ENCODE measurements around the gene VSX1.

The VSX1 gene

DNA sequence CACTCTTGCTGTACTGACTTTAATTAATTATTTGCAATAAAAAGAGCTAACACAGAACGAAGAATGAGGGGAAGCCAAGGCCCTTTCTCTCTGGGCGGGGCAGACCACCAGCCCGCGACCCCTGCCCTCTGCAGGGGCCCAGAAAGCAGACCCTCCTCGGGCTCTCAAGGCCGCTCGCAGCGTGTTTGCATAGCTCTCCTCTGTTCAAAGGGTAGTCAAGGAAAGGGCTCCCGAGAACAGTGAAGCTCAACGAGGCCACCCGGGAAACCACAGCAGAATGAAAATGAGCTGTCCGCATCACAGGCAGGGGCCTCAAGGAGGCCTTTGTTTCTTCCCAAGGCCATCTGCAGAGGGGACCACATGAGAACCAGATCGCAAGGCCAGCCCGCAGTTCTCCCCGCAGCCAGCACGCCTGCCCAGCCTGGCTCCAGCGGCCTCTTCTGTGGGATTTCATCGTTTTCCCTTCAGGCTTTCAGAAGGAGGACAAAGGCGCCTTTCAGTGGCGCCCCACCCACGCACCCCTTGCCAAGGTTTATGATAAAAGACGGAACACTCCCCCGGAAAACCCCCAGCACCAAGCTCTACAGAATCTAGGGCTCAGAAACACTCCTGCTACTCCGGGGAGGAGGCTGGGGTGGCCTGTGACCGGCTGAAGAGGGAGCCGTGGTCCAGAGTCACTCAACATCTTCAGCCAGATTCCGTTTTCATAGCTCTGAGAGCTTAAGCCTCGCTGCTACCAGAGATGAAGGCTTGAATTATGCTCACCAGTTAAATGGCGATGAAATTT is 49.3 kb downstream of the VSX1 start:
- no peak for TF ChIP-seq SIN3A (IDR thresholded peaks at IDR 0.05; ENCODE audit: borderline replicate concordance, insufficient read depth, low read length)

GRCh38 chr20:25032065-25032477 is 49.9 kb downstream of the VSX1 start:
- TF ChIP-seq POLR2AphosphoS5 (IDR thresholded peaks at IDR 0.05; ENCODE audit: low read depth, low read length) (no peak), TAF1 (IDR thresholded peaks at IDR 0.05; ENCODE audit: borderline replicate concordance, insufficient read depth, low read length) (no peak), FOXP2 (optimal IDR thresholded peaks at IDR 0.05; ENCODE audit: borderline replicate concordance, extremely low read depth, extremely low read length, insufficient read depth) (no peak), SIN3A (IDR thresholded peaks at IDR 0.05; ENCODE audit: borderline replicate concordance, insufficient read depth, low read length) (no peak)
- TF ChIP-seq, protein P1, sequence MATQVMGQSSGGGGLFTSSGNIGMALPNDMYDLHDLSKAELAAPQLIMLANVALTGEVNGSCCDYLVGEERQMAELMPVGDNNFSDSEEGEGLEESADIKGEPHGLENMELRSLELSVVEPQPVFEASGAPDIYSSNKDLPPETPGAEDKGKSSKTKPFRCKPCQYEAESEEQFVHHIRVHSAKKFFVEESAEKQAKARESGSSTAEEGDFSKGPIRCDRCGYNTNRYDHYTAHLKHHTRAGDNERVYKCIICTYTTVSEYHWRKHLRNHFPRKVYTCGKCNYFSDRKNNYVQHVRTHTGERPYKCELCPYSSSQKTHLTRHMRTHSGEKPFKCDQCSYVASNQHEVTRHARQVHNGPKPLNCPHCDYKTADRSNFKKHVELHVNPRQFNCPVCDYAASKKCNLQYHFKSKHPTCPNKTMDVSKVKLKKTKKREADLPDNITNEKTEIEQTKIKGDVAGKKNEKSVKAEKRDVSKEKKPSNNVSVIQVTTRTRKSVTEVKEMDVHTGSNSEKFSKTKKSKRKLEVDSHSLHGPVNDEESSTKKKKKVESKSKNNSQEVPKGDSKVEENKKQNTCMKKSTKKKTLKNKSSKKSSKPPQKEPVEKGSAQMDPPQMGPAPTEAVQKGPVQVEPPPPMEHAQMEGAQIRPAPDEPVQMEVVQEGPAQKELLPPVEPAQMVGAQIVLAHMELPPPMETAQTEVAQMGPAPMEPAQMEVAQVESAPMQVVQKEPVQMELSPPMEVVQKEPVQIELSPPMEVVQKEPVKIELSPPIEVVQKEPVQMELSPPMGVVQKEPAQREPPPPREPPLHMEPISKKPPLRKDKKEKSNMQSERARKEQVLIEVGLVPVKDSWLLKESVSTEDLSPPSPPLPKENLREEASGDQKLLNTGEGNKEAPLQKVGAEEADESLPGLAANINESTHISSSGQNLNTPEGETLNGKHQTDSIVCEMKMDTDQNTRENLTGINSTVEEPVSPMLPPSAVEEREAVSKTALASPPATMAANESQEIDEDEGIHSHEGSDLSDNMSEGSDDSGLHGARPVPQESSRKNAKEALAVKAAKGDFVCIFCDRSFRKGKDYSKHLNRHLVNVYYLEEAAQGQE (IDR thresholded peaks at IDR 0.05; ENCODE audit: insufficient read depth in 1 of 2, low read depth in 2 of 2, low read length in 2 of 2) = no peak

DNA sequence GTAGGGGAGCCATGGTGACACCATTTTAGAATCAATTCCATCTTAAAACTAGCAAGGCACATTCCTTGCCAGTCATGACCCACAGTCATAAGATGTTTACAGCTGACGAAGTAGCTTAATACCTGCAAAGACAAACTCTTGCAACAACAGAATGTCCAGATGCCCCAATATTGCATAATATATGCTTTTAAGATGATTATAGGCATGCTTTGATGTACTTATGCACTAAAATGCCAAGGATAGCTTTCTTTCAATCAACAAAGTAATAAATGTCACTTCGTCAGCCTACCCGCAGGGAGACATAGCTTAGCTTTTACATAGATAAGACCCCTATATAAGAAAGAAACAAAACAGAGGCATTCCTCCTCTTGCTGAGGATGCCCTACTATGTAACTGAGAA is 50.7 kb downstream of the VSX1 start:
- no peak for TF ChIP-seq FOXP2 (optimal IDR thresholded peaks at IDR 0.05; ENCODE audit: borderline replicate concordance, extremely low read depth, extremely low read length, insufficient read depth)
- no peak for TF ChIP-seq SIN3A (IDR thresholded peaks at IDR 0.05; ENCODE audit: borderline replicate concordance, insufficient read depth, low read length)
- TF ChIP-seq TAF1 (IDR thresholded peaks at IDR 0.05; ENCODE audit: borderline replicate concordance, insufficient read depth, low read length) = no peak
- TF ChIP-seq, protein P1 (IDR thresholded peaks at IDR 0.05; ENCODE audit: insufficient read depth in 1 of 2, low read depth in 2 of 2, low read length in 2 of 2) = no peak
- no peak for TF ChIP-seq POLR2AphosphoS5 (IDR thresholded peaks at IDR 0.05; ENCODE audit: low read depth, low read length)

DNA sequence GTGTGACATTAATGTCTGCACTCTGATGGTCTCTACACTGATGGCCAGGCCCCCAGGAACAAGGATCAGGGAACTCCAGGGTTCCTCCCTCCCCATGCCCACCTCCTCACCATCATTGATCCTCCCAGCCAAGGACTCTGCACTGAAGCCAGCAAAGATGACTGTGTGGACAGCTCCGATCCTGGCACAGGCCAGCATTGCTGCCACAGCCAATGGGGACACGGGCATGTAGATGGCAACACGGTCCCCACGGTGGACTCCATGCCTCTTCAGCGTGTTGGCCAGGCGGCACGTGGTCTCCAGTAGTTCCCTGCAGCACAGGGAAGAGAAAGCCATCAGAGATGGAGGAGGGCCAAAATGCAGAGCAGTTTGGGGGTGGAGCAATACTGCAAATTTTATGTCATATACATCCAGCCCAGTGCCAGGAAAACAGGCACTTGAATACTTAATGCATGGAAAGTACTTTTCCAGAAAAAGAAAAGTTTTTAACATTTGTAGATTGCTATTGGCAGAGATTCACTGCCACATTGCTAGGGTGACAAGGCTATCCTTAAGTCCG is 51.2 kb downstream of the VSX1 start:
- TF ChIP-seq SIN3A (IDR thresholded peaks at IDR 0.05; ENCODE audit: borderline replicate concordance, insufficient read depth, low read length) = no peak
- no peak for TF ChIP-seq TAF1 (IDR thresholded peaks at IDR 0.05; ENCODE audit: borderline replicate concordance, insufficient read depth, low read length)
- TF ChIP-seq, protein P1 (IDR thresholded peaks at IDR 0.05; ENCODE audit: insufficient read depth in 1 of 2, low read depth in 2 of 2, low read length in 2 of 2) = no peak
- TF ChIP-seq FOXP2 (optimal IDR thresholded peaks at IDR 0.05; ENCODE audit: borderline replicate concordance, extremely low read depth, extremely low read length, insufficient read depth) = no peak
- no peak for TF ChIP-seq POLR2AphosphoS5 (IDR thresholded peaks at IDR 0.05; ENCODE audit: low read depth, low read length)

GRCh38 chr20:25030007-25030648 is 51.8 kb downstream of the VSX1 start:
- TF ChIP-seq, protein P1 (IDR thresholded peaks at IDR 0.05; ENCODE audit: insufficient read depth in 1 of 2, low read depth in 2 of 2, low read length in 2 of 2) = no peak
- TF ChIP-seq FOXP2 (optimal IDR thresholded peaks at IDR 0.05; ENCODE audit: borderline replicate concordance, extremely low read depth, extremely low read length, insufficient read depth) (no peak), SIN3A (IDR thresholded peaks at IDR 0.05; ENCODE audit: borderline replicate concordance, insufficient read depth, low read length) (no peak), POLR2AphosphoS5 (IDR thresholded peaks at IDR 0.05; ENCODE audit: low read depth, low read length) (no peak), TAF1 (IDR thresholded peaks at IDR 0.05; ENCODE audit: borderline replicate concordance, insufficient read depth, low read length) (no peak)

All from PFSK-1 (cell line).